OCI-LY3 (cell line): ENCODE data around the gene KIF17.

ENCODE experiments used
- CTCF ChIP-seq: fragments of 200-600, 300-600 bp; sonication (generic); IDR thresholded peaks from 2 replicates; pipeline ENCODE4 v1.5.1; 2014; ENCODE audit warnings: antibody characterized with exemption, low read length, low read depth
- EZH2phosphoT487 ChIP-seq: fragments of 200-600 bp; shearing (Covaris generic); IDR thresholded peaks from 2 replicates; pipeline ENCODE4 v1.6.1; 2018; ENCODE audit warnings: antibody characterized with exemption, mixed run types, low read depth

GRCh38 chr1:20709868-20710267 lies 7.9 kb downstream of the KIF17 start:
- no peak for TF ChIP-seq CTCF
- no peak for TF ChIP-seq EZH2phosphoT487
